Ovary (tissue), 9 donors: ENCODE results near the gene TRMT2A. TPM values are rescaled to one million over a fixed set of nuclear protein-coding genes. Genes with fewer than 3 reads are reported as not detected.
A peak's percentile ranks its signal among the peaks of the same experiment; 100 is the strongest.

Source experiments
- DNase-seq, 5 donors: peaks; one replicate each; pipeline ENCODE4 v3.0.0-alpha.2; 2019 to 2020
- H3K27ac ChIP-seq, 2 donors: fragments of 200-600 bp; one replicate each; pipeline versions ENCODE4 v1.5.1 to v1.8.0; 2019 to 2022
- H3K27me3 ChIP-seq: fragments of 200-600 bp; one replicate; pipeline ENCODE4 v1.8.0; 2022
- H3K36me3 ChIP-seq: fragments of 200-600 bp; sonication (generic); one replicate; pipeline ENCODE4 v1.5.1; 2019
- H3K4me1 ChIP-seq: one replicate; pipeline ENCODE4 v1.8.1; 2013; ENCODE audit warnings: mild to moderate bottlenecking, moderate library complexity; ENCODE audit not compliant: insufficient read depth
- H3K4me3 ChIP-seq: fragments of 200-600 bp; sonication (generic); one replicate; pipeline ENCODE4 v1.5.1; 2017
- H3K9me3 ChIP-seq, 2 donors: fragments of 200-600 bp in 1 of 2; sonication (generic) in 1 of 2; one replicate each; pipeline versions ENCODE4 v1.5.1 to v1.8.1; 2013 to 2019; ENCODE audit warnings: mild to moderate bottlenecking in 1 of 2, moderate library complexity in 1 of 2
- CTCF ChIP-seq, 3 donors: fragments of 450-650 bp in 2 of 3; fragments of 200-600 bp in 1 of 3; IDR thresholded peaks; one replicate each; pipeline versions ENCODE4 v1.5.1 to v1.8.0; 2016 to 2022; ENCODE audit warnings: antibody characterized with exemption in 3 of 3, mild to moderate bottlenecking in 1 of 3
- EP300 ChIP-seq: sonication (generic); formaldehyde crosslinking; IDR thresholded peaks from one replicate; pipeline ENCODE4 v1.6.1; 2017; ENCODE audit warnings: antibody characterized with exemption
- POLR2A ChIP-seq: fragments of 450-650 bp; IDR thresholded peaks from one replicate; pipeline ENCODE4 v1.6.1; 2017; ENCODE audit warnings: antibody characterized with exemption, mild to moderate bottlenecking, moderate library complexity
- WGBS, 3 donors: extraction: QIAGEN DNeasy Blood & Tissue Kit in 1 of 3; methylation state at CpG; one replicate each; pipeline versions ENCODE4 v1.1.5 to v1.1.7; 2013 to 2017; 5-methylcytosine and 5-hydroxymethylcytosine counted together
- intact Hi-C, 4 donors: fragments of 100-400 bp; cut with DNase I; formaldehyde crosslinking; loops; one replicate each; pipeline versions ENCODE4 v1.11.0 to v1.15.1; 2022 to 2023
- polyA plus RNA-seq, 2 donors: library from polyadenylated mRNA; stranded (reverse); fragments of 200-250 nt in 1 of 2; fragments of 350-450 nt in 1 of 2; fragmentation: Illumina TruSeq in 1 of 2; extraction: RNeasy Lipid Tissue Mini Kit (QIAGEN cat#74804) in 1 of 2; gene quantifications; one replicate each; pipeline ENCODE4 v1.2.3, GENCODE V29; 2013 to 2014
- total RNA-seq, 7 donors: library from RNA; depleted of rRNA in 2 of 7; stranded (reverse); fragments of >200 nt in 2 of 7; fragmentation: NEBNext Ultra II Directional in 3 of 7; extraction: Animal tissue kit (Norgen Biotek cat#: 25700) in 3 of 7; gene quantifications; one replicate each; pipeline versions ENCODE4 v1.1.0 to v1.2.4, GENCODE V29; 2016 to 2023
- donor health status: DM: no; HTN: no; CAD: no; lungs with moderate emphysema.
- donor health status: DM: no; HTN: no; CAD: no.
- donor health status: Bipolar disorder and iron deficiency.
- donor health status: DM: yes; HTN: yes; CAD: no.
- donor health status: DM: no; HTN: no; CAD: no.
- donor health status: DM: yes; HTN: yes; CAD: no.

TRMT2A gene
- total and polyA plus RNA-seq, 9 donors, result 2.8 to 59.7 (median 44.6) TPM

- peaks cover 4% of the 10 kb centered on the region for H3K36me3 ChIP-seq
- 77 to 85% (median 82%) methylated on average over 9 of the region's 9 CpGs for WGBS, 3 donors
Observed at GRCh38 chr22:20110359-20110985, 6.6 kb downstream of the TRMT2A start.

GRCh38 chr22:20109411-20110358 lies 7.3 kb downstream of the TRMT2A start:
- H3K9me3 ChIP-seq, result no peaks in the 10 kb centered on the region
- TF ChIP-seq EP300 (no peak), CTCF (IDR thresholded peaks at IDR 0.05) (no peak), POLR2A (no peak)
- H3K27me3 ChIP-seq, result no peaks in the 10 kb centered on the region
- H3K4me3 ChIP-seq, result no peak overlapping the region
- no peaks in the 10 kb centered on the region for H3K4me1 ChIP-seq
- WGBS, 3 donors, result 69 to 83% (median 73%) methylated on average over 23 of the region's 23 CpGs
- intact Hi-C loops, result loop anchor here in 1 of 4 donors (10.0 kb wide), 1 partner anchor 145 kb away; no protein-coding TSS in a partner anchor
- peak in 1 of 5 donors; percentile 39 for DNase-seq
- H3K36me3 ChIP-seq, result peaks cover 4% of the 10 kb centered on the region
- H3K27ac ChIP-seq, result no peak overlapping the region

More at GRCh38 chr22:20110359-20110985, 6.6 kb downstream of the TRMT2A start:
- no peaks in the 10 kb centered on the region for H3K9me3 ChIP-seq
- no peak overlapping the region for H3K4me3 ChIP-seq
- no peak overlapping the region for H3K27ac ChIP-seq
- H3K27me3 ChIP-seq, result no peaks in the 10 kb centered on the region
- no peaks in the 10 kb centered on the region for H3K4me1 ChIP-seq
- TF ChIP-seq POLR2A (no peak), EP300 (no peak), CTCF (IDR thresholded peaks at IDR 0.05) (no peak)
- DNase-seq, result peak in 1 of 5 donors; percentile 14
- intact Hi-C loops, result loop anchor here in 1 of 4 donors (10.0 kb wide), 1 partner anchor 146 kb away; no protein-coding TSS in a partner anchor

- Histone ChIP-seq H3K9me3 (no peaks in the 10 kb centered on the region), H3K4me1 (no peaks in the 10 kb centered on the region), H3K27ac (no peak overlapping the region), H3K36me3 (peaks cover 4% of the 10 kb centered on the region), H3K27me3 (no peaks in the 10 kb centered on the region), H3K4me3 (no peak overlapping the region)
- 74 to 84% (median 79%) methylated on average over 11 to 12 of the region's 12 CpGs for WGBS, 3 donors
- DNase-seq, result peak in 1 of 5 donors; percentile 14
- TF ChIP-seq CTCF (IDR thresholded peaks at IDR 0.05) (no peak), EP300 (no peak), POLR2A (no peak)
- intact Hi-C loops, result no loop called here
Observed at GRCh38 chr22:20108757-20109230, 8.2 kb downstream of the TRMT2A start.

- peak in 1 of 5 donors; percentile 22 for DNase-seq
- intact Hi-C loops, result no loop called here
- Histone ChIP-seq H3K36me3 (peaks cover 4% of the 10 kb centered on the region), H3K27ac (no peak overlapping the region), H3K4me3 (no peak overlapping the region), H3K9me3 (no peaks in the 10 kb centered on the region), H3K4me1 (no peaks in the 10 kb centered on the region), H3K27me3 (no peaks in the 10 kb centered on the region)
- TF ChIP-seq CTCF (IDR thresholded peaks at IDR 0.05) (no peak), POLR2A (no peak), EP300 (no peak)
- 75 to 77% (median 76%) methylated on average over 12 to 13 of the region's 13 CpGs for WGBS, 3 donors
Observed at GRCh38 chr22:20107951-20108756, 8.9 kb downstream of the TRMT2A start.
